Measurements from ENCODE around the gene HS6ST2.

Gene HS6ST2

DNA sequence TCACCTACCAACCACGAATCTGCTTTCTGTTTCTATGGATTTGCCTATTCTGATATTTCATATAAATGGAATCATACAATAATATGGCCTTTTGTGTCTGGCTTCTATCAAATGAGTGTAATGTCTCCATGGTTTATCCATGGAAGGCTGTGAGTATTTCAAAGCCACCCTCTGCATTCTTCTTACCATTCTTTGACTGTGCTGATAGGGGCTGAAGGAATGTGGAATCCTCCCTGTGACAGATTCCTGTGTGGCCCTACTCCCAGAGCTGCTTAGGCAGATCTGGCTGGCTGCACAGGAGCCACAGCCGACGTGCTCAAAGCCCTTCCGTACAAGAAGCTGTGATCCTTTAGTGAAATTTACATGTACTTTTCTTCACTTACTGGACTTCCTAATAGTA, 163.2 kb downstream of the HS6ST2 start:
- DNase-seq (ENCODE audit: low read depth, low spot score) = no peak

DNA sequence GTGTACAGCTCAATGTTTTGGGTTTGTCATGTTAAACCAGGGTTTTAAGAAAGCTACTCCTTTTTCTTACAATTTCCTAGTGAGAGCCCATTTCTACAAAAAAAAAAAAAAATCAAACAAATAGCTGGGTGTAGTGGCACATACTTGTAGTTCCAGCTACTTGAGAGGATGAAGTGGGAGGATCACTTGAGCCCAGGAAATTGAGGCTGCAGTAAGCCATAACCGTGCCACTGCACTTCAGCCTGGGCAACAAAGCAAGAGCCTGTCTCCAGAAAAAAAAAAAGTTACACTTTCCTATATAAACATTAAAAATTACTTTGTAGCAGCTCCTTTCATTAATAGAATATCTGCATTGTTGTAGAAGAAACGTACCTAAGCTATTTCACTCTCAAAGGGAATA, 166.7 kb downstream of the HS6ST2 start:
- no peak for DNase-seq (ENCODE audit: low read depth, low spot score)

DNA sequence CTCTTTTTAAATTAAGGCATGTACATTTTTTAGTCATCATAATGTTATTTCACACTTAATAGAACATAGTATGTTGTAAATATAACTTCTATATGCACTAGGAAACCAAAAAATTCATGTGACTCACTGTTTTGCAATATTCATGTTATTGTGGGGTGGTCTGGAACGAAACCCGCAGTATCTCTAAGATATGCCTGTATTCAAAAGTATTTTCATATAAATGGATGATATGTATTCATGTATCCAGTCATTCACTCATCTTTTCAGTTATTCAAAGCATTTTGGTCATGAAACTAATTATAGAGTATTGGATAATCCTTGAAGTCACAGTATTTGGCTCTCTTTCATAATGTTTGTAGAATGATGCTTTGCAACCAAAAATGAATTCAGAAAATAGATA, 168.1 kb downstream of the HS6ST2 start:
- no peak for DNase-seq (ENCODE audit: low read depth, low spot score)

DNA sequence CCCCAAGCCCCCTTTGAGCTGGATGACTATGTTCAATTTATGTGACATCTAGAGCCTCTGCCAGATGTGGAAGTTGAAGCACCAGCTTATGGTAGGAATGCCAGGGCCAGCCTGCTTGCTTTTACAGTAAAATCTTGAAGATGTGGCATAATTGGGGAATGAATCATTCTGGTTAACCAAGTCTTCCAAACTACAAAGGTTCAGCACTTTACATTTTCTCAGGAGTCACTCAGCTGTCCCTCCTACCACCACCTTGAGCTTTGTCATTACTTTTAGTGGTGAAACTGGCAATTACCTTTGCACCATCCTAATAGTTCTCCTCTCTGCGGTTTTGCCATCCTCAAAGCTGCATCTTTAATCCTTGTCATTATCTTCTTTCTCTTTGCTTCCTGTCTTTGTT, 172.2 kb downstream of the HS6ST2 start:
- no peak for DNase-seq (ENCODE audit: low read depth, low spot score)

DNA sequence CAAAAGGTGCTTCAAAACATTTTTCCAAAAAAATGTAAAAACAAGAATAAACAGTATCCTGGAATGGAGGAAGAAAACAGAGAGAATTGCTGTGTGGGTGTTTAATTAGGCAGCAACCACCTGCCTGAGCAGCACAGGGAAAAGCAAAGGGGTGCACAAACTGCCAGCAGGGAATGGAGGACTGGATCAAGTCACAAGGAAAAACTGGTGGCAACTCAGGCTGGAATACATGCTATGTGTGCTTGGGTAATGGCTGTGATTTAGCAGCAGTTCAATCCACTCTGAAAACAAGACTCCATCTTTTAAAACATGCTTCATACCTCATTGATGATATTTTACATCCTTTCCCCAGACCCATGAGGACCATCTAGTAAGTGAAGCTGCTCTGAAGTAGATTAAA, 179.5 kb downstream of the HS6ST2 start:
- DNase-seq (ENCODE audit: low read depth, low spot score) = no peak

DNA sequence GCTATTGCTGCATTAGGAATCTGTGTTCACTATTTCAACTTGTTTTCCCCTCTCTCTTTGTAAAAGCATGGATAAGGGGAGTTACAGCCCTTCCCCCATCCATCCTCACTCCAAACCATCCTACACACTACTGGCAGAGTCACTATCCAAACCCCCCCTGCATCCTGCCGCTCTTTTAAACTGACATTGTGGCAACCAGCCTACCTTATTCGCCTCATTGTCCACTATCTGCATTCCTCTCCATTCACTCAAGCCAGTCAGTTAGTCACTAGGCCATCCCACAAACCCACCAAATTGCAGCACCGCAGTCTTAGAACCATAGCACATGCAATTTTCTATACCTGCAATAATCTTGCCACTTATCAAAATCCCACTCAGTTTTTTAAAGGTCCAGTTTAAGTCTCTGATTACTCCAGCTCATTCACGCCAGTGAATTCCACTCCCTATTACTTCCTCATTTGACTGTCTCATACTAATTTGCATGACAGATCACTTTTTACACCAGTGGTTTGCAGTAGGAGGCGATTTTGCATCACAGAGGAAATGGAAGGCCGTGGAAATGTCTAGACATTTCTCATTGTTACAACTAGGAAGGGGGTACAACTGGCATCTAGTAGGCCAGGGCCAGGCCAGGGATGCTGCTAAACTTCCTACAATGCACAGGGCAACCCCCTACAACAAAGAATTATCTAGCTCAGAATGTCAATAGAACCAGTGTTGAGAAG, 181.8 kb downstream of the HS6ST2 start:
- no peak for DNase-seq (ENCODE audit: low read depth, low spot score)

DNA sequence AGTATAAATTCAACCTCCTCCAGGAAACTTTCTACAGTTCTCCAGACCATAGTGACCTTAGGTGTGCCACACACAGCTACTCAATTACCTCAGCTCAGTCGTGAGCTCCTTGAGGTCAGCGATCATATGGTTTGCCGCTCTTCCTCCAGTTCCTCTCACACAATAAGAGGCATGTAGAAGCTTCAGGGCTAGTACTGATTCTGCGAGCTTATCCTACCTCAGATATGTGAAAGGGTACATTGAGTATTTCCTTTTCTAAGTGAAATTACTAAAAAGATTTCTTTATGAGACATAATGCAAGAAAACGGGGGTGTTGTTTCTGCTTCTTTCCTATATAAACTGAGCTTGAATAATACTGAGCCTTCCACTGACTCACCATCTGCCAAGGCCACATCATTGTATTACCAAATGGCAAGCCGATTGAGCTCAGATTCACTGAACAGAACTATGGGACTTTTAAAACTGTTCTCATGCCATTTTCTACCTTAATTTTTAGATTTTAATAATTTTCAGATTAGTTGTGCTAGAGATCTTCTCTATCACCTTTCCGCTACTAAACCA, 183.1 kb downstream of the HS6ST2 start:
- DNase-seq (ENCODE audit: low read depth, low spot score) = no peak

DNA sequence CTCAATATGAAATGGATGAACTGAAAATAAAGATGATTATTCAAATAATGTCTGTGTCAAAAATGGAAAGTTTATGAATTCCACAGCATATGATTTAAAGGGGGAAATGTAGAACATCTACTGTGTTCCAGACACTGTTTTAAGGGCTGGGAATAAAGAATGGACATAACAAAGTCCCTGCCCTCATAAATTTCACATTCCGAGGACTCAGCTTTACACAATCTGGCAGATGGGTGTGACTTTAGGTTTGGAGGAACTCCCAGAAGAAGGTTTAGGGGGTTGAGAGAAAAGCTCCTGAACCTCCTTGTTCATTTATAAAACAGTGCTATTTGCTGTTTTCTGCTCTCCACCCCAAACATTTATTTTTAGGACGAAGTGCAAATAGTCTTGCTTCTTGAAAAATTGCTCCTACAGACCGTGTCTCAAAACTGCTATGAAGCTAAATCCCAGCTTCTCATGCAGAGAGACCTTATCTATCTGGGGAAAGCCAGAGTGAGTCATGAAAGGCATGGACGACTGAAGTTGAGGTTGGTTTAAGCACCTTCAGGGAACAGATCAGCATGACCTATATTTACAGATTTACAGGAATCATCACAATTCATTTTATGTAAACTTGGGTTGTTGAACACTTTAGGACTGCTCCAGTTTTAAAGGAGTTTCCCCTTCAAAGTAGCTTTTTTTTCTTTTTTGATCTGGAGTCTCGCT, 184.3 kb downstream of the HS6ST2 start:
- no peak for DNase-seq (ENCODE audit: low read depth, low spot score)

DNA sequence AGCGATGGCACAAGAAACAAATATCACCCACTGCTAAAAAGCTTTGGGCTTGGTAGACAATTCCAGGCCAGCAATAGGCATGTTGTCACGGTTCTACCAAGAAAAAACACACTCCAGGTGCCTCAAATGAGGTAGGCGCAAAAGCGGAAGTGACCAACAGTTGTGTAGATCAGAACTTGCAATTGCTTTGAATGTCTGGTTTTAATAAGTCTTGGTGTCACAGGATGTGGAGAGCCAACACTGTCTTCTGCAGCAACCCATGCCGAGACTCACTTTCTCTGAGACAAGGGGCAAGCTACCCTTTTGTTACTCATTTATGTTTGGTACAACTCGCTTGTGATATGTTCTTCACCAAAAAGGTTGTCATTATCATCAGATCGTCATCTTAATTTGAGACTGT, 188.8 kb downstream of the HS6ST2 start:
- DNase-seq (ENCODE audit: low read depth, low spot score) = no peak

DNA sequence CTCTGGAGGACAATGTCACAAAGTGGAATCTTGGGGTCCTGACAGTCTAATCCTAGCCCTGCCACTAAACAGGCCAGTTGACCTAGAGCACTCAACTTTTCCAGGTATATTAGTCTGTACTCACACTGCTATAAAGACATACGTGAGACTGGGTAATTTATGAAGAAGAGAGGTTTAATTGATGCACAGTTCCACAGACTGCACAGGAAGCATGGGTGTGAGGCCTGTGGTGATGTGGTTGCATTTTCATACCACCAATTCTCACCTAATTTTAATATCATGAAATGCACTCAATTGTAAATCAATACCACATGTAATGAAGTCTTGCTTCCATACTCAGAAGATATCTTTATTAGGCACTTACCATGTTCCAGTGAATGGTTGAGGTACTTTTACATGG, 192.0 kb downstream of the HS6ST2 start:
- no peak for DNase-seq (ENCODE audit: low read depth, low spot score)

DNA sequence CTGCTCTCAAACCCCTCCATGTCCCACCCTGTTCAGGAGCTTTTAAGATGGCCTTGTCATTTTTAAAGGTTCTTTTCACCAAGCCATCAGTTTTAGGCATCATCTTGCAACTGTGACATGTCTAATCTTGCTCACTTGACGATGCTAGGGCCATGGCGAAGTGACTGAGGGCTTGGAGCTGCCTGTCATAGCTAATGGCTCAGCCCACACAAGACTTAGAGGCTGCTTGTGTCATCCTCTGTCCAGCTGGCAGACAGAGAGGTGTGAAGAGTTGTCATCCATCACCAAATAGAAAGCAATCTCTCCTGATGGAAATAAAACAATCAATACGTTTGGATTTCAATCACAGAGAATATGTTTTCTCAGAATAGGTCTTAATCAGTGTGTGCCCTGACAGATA, 194.9 kb downstream of the HS6ST2 start:
- DNase-seq (ENCODE audit: low read depth, low spot score) = no peak

DNA sequence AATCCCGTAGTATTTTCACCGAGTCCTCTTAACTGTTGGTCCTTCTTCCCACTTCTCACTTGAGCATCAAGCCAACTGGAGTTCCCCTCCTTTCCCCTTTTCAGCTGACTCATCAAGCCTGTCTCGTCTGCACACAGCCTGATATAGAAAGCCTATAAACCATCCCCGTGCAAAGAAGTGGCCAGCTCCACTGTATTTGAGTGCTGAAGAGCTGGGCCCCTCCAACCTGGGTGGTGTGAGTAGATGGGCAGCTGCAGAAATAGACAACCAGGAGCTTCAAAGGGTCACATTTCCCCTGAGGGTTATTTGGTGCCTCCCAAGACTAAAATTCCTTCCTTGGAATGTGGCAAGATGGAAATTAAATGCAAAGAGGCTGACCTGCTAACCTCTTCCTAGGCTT, 199.7 kb downstream of the HS6ST2 start:
- no peak for DNase-seq (ENCODE audit: low read depth, low spot score)

DNA sequence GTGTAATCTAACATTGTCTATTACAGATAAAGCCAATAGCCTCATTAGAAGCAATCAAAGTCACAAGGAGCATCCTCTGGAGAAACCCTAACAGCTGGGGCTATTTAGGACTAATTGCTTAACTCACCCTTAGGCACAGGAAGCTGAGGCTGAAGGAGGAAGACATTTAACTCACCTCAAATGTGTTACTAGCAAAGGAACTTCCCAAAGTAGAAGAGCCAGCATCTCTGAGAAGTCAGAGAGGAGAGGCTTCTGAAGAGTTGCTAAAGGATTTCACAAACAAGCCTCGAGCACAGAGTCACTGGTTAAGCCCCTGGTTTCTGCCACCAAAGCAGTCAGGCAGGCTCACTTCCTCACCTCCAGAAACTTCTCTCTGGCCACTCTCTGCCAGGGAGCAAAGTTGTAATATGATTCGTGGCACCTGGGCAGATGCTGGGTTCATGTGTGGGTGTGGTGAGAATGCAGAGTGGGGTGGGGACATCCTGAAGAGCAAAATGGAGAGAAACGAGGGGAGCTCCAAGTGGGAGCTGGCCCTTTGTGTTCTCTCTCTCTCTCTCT, 201.3 kb downstream of the HS6ST2 start:
- DNase-seq (ENCODE audit: low read depth, low spot score) = no peak

DNA sequence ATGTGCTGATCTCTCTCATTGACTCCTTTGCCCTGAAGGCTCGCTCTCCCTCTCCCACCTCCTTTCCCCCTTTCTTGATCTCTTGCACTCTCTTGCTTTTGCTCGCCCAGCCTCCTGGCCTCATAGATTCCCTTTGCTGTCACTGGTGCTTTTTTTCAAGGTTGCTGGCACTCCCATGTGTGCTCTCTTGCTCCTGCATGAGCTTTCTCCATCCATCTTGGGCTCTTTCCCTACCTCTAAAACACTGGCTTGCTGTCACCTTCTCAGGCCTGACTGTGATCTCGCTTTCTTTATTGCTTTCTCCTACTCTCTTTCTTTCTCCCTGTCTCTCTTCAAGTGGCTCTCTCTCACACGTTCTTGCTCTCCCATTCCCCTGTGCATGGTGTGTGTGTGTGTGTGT, 202.0 kb downstream of the HS6ST2 start:
- no peak for DNase-seq (ENCODE audit: low read depth, low spot score)

DNA sequence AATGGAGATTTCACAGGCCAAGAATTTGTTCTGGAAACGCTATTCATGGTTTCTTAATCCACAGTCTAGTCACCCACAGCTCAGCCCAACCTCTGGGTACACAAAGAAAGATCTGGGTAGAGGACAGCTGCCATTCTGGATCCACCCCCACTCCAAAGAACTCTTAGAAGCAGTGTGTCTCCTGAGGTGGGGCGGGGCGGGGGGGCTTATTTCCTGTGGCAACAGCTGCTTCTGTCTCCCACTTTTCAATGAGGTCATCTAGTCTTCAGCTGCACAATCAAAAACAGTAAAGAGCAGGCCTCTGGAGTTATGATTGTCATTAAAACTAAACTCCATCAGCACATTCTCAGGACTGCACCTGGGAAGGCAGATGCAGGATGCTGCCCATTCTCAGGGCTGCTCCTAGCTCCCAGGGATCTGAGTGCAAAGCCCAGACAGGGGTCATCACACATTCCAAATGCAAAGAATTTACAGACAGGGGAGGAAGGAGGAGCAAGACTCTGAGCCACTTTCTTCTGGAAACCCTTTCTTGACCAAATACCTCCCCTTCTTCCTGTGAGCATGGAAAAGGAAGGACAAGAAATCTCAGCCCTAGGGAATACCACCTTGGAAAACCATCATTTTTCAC, 207.3 kb downstream of the HS6ST2 start:
- DNase-seq (ENCODE audit: low read depth, low spot score) = no peak

DNA sequence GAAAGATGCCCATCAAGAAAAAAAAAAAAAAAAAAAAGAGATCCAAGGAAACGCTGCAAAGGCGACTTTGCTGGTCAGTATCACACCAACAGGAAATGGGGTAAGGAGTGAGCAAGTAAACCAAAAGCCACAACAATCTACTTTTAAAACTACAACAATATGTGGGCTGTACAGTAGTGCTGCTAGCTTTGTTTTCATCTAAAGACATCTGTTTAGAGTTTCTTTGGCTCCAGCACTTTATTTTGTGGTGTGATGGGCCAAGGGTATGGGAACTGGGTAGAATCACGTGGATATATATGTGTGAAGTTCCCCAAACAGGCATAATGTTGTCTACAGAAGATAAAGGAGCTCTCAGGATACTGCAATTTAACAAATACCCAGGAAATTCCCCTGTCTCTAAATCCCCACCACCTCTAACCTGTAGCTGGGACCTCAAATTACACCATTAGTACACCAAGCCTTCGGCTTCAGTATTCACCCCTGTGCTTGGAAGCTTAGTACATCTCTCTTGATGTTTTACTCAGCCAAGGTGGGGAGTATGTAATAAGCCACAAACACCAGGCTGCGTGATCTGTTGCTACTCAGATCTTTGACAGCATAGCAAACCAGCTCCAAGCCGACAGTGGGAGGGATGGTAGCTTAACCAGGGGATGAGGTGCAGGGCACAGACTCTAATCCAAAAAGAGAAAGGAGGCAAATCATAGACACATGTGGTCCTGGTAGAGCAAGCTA, 207.9 kb downstream of the HS6ST2 start:
- no peak for DNase-seq (ENCODE audit: low read depth, low spot score)

DNA sequence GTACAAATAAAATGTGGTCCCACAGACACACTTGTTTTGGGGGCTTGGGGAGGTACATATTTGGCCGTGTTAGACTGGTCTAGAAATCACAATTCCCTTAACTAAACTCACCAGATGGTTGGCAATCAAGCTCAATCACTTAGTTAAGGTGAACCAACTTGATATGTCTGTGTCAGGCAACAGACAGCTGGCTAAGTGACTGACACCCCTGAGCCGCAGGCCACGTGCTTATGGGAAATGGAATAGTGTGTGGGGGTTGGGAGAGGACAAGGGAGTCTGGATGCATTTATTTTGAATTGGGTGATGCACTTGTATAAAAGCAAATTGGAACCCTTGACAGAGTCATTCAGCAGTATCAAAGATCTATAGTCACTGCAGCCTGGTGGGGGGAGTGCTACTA, 209.0 kb downstream of the HS6ST2 start:
- DNase-seq (ENCODE audit: low read depth, low spot score) = no peak

DNA sequence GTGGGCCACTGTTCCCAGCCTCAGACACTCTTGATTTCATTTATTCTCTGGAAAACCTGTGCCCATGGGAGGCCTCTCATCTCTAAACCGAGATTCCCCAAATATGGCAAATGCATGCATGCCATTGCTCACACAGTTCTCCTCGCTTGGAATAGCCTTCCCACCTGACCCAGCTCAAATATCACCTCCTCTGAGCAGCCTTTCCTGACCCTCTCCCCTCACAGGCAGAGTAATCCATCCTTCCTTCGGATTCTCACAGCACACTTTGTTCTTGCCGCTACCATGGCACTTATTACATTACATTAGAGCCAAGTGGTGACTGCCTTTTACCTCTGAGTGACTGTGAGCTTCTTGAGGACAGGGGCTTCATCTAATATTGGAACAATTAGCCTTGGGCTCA, 209.5 kb downstream of the HS6ST2 start:
- no peak for DNase-seq (ENCODE audit: low read depth, low spot score)

DNA sequence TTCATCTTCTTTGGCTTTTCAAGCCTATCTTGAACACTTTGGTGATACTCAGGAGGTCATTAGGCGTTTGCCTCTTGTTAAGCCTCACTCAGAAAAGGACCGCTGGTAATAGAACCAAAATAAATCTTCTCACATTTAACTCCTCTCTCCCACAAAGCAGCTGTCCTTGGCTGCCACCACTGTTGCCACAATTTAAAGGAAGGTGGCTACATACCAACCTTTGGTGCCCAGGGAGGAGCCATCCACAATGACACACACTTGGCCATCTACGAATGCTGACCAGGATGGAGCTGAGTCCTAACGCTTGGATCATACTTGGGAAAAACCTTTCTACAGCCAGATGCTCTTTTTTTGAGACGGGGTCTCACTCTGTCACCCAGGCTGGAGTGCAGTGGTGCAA, 210.2 kb downstream of the HS6ST2 start:
- no peak for DNase-seq (ENCODE audit: low read depth, low spot score)

DNA sequence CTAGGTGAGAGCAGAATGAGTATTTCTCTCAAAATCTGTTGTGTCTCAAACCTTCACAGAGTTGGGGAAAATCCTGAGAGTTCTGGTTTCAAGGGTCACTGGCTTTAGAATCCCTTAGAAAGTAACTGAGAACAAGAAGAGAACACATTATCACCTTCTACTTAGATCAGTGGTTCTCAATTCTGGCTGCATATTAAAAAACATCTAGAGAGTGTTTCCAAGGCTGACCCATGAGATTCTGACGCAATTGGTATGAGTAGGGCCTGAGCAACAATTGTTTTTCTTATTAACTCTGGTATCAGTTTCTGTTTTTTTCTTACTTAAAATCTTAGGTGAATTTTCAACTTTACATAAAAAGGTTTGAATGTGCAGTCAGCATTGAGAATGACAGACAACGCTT, 212.8 kb downstream of the HS6ST2 start:
- no peak for DNase-seq (ENCODE audit: low read depth, low spot score)

DNA sequence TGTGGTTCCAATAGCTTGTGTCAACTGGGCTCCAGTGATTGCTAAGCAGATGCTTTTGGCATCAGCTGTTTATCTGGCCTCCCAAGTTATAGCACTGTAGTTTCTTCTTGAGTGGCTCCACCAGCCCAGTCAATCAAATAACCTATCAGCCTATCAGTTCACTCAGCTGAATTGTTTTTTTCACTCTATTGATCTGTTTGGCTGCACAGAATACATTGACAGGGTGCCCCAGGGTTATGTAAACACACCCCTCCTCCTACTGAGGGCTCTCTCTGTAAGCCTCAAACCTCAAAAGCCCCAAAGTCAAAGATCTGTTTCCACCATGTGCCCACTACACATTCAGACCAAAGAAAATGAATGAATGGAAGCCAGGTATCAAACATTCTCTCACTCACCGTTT, 214.0 kb downstream of the HS6ST2 start:
- DNase-seq (ENCODE audit: low read depth, low spot score) = no peak

DNA sequence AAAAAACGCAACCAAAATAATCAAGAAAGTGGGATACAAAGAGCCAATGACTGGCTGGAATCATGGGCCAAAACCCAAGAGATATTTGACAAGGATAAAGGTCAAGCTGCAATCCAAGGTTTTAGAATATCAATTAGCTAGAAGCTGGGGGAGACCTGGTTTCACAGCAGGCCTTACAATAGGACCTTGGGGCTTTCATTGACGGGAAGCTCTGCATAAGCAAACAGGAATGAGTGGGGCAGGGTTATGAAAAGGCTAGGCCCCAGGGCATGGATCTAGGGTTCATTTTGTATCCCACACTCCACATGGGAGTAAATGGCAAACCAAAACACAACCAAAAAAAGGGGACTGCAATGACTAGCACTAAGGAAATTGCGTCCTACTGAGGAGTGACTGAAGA, 215.3 kb downstream of the HS6ST2 start:
- no peak for DNase-seq (ENCODE audit: low read depth, low spot score)
